ENCODE data around the gene LSAMP. TPM values are rescaled to one million over a fixed set of nuclear protein-coding genes. Genes with fewer than 3 reads are reported as not detected.

Gene LSAMP
- under 1 TPM in 5 of 6 experiments, not detected in 1; under 0.01 to 0.22 (median 0.12) TPM for total RNA-seq
- long read RNA-seq, result 0 reads

- no peak within 1 kb of the TSS for H3K4me3 ChIP-seq
- no peak for ATAC-seq
- 4% methylated on average over 8 of the region's 15 CpGs for WGBS (ENCODE audit: insufficient coverage, low coverage, low lambda C conversion rate, missing lambda C conversion rate)
Measured at GRCh38 chr3:116445311-116445841, at the start of gene LSAMP. TSS of gene LSAMP (minus strand) at chr3:116445487.

GRCh38 chr3:116492379-116492778, 47.1 kb upstream of the LSAMP start:
- Histone ChIP-seq H3K4me1 (no peaks in the 10 kb centered on the region), H3K27me3 (no peaks in the 10 kb centered on the region), H3K9me3 (no peaks in the 10 kb centered on the region), H3K36me3 (no peaks in the 10 kb centered on the region), H3K27ac (no peak overlapping the region), H3K4me3 (no peak overlapping the region)
- intact Hi-C loops (cut with DNase I), result no loop called here
- WGBS (ENCODE audit: insufficient coverage, low coverage, low lambda C conversion rate, missing lambda C conversion rate), result 60% methylated on average over 2 of the region's 2 CpGs
- no peak for TF ChIP-seq POLR2A (IDR thresholded peaks at IDR 0.05)
- no peak for TF ChIP-seq CTCF (IDR thresholded peaks at IDR 0.05)
- ATAC-seq (no peak), DNase-seq (no peak)

More at GRCh38 chr3:116445311-116445841, at the start of gene LSAMP:
- peak in 1 of 3 donors; percentile 13 for DNase-seq
- Histone ChIP-seq H3K9me3 (no peaks in the 10 kb centered on the region), H3K4me1 (no peaks in the 10 kb centered on the region), H3K27me3 (no peaks in the 10 kb centered on the region), H3K27ac (no peak within 1 kb of the TSS), H3K36me3 (no peaks in the 10 kb centered on the region)
- TF ChIP-seq CTCF (IDR thresholded peaks at IDR 0.05), result no peak
- TF ChIP-seq POLR2A (IDR thresholded peaks at IDR 0.05), result no peak
- intact Hi-C loops (cut with DNase I), result no loop called here

- intact Hi-C loops (cut with DNase I), result no loop called here
- no peaks in the 10 kb centered on the region for H3K4me1 ChIP-seq
- TF ChIP-seq POLR2A (IDR thresholded peaks at IDR 0.05), result no peak
- TF ChIP-seq CTCF (IDR thresholded peaks at IDR 0.05), result no peak
- ATAC-seq, result no peak
- no peak overlapping the region for H3K4me3 ChIP-seq
- no peaks in the 10 kb centered on the region for H3K36me3 ChIP-seq
- 33% methylated on average over 4 of the region's 4 CpGs for WGBS (ENCODE audit: insufficient coverage, low coverage, low lambda C conversion rate, missing lambda C conversion rate)
- DNase-seq, result no peak
- H3K27ac ChIP-seq, result no peak overlapping the region
- no peaks in the 10 kb centered on the region for H3K9me3 ChIP-seq
- no peaks in the 10 kb centered on the region for H3K27me3 ChIP-seq
Measured at GRCh38 chr3:116483135-116483534, 37.8 kb upstream of the LSAMP start.

GRCh38 chr3:116476691-116477090, 31.4 kb upstream of the LSAMP start:
- Histone ChIP-seq H3K4me1 (no peaks in the 10 kb centered on the region), H3K9me3 (no peaks in the 10 kb centered on the region), H3K36me3 (no peaks in the 10 kb centered on the region), H3K27ac (no peak overlapping the region), H3K27me3 (no peaks in the 10 kb centered on the region), H3K4me3 (no peak overlapping the region)
- intact Hi-C loops (cut with DNase I), result no loop called here
- no peak for TF ChIP-seq POLR2A (IDR thresholded peaks at IDR 0.05)
- ATAC-seq (no peak), DNase-seq (no peak)

GRCh38 chr3:116474801-116475200, 29.5 kb upstream of the LSAMP start:
- Histone ChIP-seq H3K9me3 (no peaks in the 10 kb centered on the region), H3K27me3 (no peaks in the 10 kb centered on the region), H3K4me1 (no peaks in the 10 kb centered on the region), H3K36me3 (no peaks in the 10 kb centered on the region), H3K27ac (no peak overlapping the region), H3K4me3 (no peak overlapping the region)
- ATAC-seq (no peak), DNase-seq (no peak)
- intact Hi-C loops (cut with DNase I), result no loop called here
- no peak for TF ChIP-seq POLR2A (IDR thresholded peaks at IDR 0.05)
- no peak for TF ChIP-seq CTCF (IDR thresholded peaks at IDR 0.05)
